GM23338 (cell line): ENCODE measurements around the gene POLDIP3.
"Not testable (repeated sequence)": the region's sequence is repeated elsewhere in the genome, so short reads cannot be mapped to it uniquely, and the experiment has no call there.

Source experiments
- EZH2phosphoT487 ChIP-seq: fragments of 200-600 bp; sonication (generic); IDR thresholded peaks from one replicate; pipeline ENCODE4 v1.8.1; 2018; ENCODE audit warnings: antibody characterized with exemption; ENCODE audit not compliant: unreplicated experiment
- POLR2AphosphoS5 ChIP-seq: IDR thresholded peaks from 2 replicates; pipeline ENCODE4 v1.6.1; 2016; ENCODE audit warnings: antibody characterized with exemption, low read depth
- TF ChIP-seq, protein P1 (sequence below), 2 experiments: fragments of 200-600 bp in 1 of 2; sonication (generic) in 1 of 2; conservative IDR thresholded peaks; 2 replicates each; pipeline versions ENCODE4 v1.5.1 to v1.6.1; 2016 to 2017; ENCODE audit warnings: antibody characterized with exemption in 2 of 2, low read depth in 2 of 2, mild to moderate bottlenecking in 2 of 2, moderate library complexity in 1 of 2
- TF ChIP-seq, protein P2 (sequence below): IDR thresholded peaks from one replicate; pipeline ENCODE4 v1.6.1; 2018; ENCODE audit warnings: antibody characterized with exemption; ENCODE audit not compliant: unreplicated experiment

DNA sequence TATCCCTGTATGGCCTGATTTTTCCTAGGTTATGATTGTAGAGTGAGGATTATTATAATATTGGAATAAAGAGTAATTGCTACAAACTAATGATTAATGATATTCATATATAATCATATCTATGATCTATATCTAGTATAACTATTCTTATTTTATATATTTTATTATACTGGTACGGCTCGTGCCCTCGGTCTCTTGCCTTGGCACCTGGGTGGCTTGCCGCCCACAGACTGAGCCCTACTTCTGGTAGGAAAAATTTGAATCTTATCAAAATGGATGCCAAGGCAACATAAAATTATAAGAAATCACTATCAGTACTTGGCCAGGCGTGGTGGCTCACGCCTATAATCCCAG is 62.4 kb downstream of the POLDIP3 start:
- TF ChIP-seq, protein P1, sequence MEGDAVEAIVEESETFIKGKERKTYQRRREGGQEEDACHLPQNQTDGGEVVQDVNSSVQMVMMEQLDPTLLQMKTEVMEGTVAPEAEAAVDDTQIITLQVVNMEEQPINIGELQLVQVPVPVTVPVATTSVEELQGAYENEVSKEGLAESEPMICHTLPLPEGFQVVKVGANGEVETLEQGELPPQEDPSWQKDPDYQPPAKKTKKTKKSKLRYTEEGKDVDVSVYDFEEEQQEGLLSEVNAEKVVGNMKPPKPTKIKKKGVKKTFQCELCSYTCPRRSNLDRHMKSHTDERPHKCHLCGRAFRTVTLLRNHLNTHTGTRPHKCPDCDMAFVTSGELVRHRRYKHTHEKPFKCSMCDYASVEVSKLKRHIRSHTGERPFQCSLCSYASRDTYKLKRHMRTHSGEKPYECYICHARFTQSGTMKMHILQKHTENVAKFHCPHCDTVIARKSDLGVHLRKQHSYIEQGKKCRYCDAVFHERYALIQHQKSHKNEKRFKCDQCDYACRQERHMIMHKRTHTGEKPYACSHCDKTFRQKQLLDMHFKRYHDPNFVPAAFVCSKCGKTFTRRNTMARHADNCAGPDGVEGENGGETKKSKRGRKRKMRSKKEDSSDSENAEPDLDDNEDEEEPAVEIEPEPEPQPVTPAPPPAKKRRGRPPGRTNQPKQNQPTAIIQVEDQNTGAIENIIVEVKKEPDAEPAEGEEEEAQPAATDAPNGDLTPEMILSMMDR (conservative IDR thresholded peaks at IDR 0.05; ENCODE audit: low read depth in 2 of 2) = not testable (repeated sequence)
- not testable (repeated sequence) for TF ChIP-seq POLR2AphosphoS5, EZH2phosphoT487
- TF ChIP-seq, protein P2, sequence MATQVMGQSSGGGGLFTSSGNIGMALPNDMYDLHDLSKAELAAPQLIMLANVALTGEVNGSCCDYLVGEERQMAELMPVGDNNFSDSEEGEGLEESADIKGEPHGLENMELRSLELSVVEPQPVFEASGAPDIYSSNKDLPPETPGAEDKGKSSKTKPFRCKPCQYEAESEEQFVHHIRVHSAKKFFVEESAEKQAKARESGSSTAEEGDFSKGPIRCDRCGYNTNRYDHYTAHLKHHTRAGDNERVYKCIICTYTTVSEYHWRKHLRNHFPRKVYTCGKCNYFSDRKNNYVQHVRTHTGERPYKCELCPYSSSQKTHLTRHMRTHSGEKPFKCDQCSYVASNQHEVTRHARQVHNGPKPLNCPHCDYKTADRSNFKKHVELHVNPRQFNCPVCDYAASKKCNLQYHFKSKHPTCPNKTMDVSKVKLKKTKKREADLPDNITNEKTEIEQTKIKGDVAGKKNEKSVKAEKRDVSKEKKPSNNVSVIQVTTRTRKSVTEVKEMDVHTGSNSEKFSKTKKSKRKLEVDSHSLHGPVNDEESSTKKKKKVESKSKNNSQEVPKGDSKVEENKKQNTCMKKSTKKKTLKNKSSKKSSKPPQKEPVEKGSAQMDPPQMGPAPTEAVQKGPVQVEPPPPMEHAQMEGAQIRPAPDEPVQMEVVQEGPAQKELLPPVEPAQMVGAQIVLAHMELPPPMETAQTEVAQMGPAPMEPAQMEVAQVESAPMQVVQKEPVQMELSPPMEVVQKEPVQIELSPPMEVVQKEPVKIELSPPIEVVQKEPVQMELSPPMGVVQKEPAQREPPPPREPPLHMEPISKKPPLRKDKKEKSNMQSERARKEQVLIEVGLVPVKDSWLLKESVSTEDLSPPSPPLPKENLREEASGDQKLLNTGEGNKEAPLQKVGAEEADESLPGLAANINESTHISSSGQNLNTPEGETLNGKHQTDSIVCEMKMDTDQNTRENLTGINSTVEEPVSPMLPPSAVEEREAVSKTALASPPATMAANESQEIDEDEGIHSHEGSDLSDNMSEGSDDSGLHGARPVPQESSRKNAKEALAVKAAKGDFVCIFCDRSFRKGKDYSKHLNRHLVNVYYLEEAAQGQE = not testable (repeated sequence)
